K562 (cell line): ENCODE measurements around the gene EXOC3L1. TPM values are rescaled to one million over a fixed set of nuclear protein-coding genes. Genes with fewer than 3 reads are reported as not detected.

Experiments
- ATAC-seq: fragments of 200-7000 bp; cut with Tn5 transposase; 3 replicates; pipeline ENCODE4 v1.9.1; 2020; ENCODE audit warnings: moderate library complexity
- BruUV-seq: library from RNA; stranded (reverse); fragments of 400-500 nt; replicated peaks from 2 replicates; lab custom pipeline; 2021; lab: Mats Ljungman, UMichigan
- CTCF ChIA-PET: fragments of 300-600 bp; formaldehyde crosslinking; extraction: SDS; loops from one replicate; lab custom pipeline; 2021; ENCODE audit warnings: low intra/inter-chr PET ratio; lab: Yijun Ruan, JAX
- POLR2A ChIA-PET: fragments of 300-600, 350-650 bp; sonication (Branson Sonifier 250); formaldehyde crosslinking; extraction: SDS; loops from one replicate; lab custom pipeline; 2021; ENCODE audit warnings: antibody characterized with exemption, inconsistent platforms; lab: Yijun Ruan, JAX
- DNase-seq, 4 experiments: peaks; one replicate each; pipeline versions ENCODE4 v3.0.0 to v3.0.0-alpha.2; 2011 to 2018; ENCODE audit warnings: low spot score in 3 of 4, mixed read lengths in 3 of 4; ENCODE audit errors: extremely low read depth in 1 of 4
- FAIRE-seq: peaks from 2 replicates; lab custom pipeline; 2011; peaks lifted over from hg19 to GRCh38; lab: Jason Lieb, UNC
- H2AFZ ChIP-seq: 2 replicates; pipeline ENCODE4 v1.6.0; 2011; ENCODE audit warnings: low read depth, low read length, control low read depth, inconsistent platforms
- H3K27ac ChIP-seq: fragments of 200-600 bp; 3 replicates; pipeline ENCODE4 v1.8.0; 2011; ENCODE audit warnings: low read depth, mild to moderate bottlenecking, control low read depth, inconsistent platforms, low read length, moderate library complexity, mixed read lengths; ENCODE audit errors: extremely low read depth
- H3K27me3 ChIP-seq, 2 experiments: fragments of 300-600 bp in 1 of 2; 2 replicates in 1 of 2; 3 replicates in 1 of 2; pipeline versions ENCODE4 v1.6.0 to v1.8.0; 2011; ENCODE audit warnings: inconsistent platforms in 2 of 2, low read length in 2 of 2, mild to moderate bottlenecking in 1 of 2, mixed read lengths in 1 of 2, moderate library complexity in 1 of 2; ENCODE audit not compliant: control insufficient read depth in 2 of 2, insufficient read depth in 2 of 2
- H3K36me3 ChIP-seq: fragments of 300-600 bp; 3 replicates; pipeline ENCODE4 v1.8.0; 2011; ENCODE audit warnings: mild to moderate bottlenecking, low read length, inconsistent platforms; ENCODE audit not compliant: control insufficient read depth, insufficient read depth
- H3K4me1 ChIP-seq, 2 experiments: fragments of 200-600 bp in 1 of 2; replicated peaks in 1 of 2; 2 replicates in 1 of 2; 3 replicates in 1 of 2; pipeline versions ENCODE4 v1.5.1 to v1.8.0; 2011; ENCODE audit warnings: inconsistent platforms in 2 of 2, low read length in 2 of 2, mild to moderate bottlenecking in 1 of 2, mixed read lengths in 1 of 2, moderate library complexity in 1 of 2; ENCODE audit not compliant: control insufficient read depth in 2 of 2, insufficient read depth in 2 of 2
- H3K4me2 ChIP-seq: 2 replicates; pipeline ENCODE4 v1.6.1; 2011; ENCODE audit warnings: low read length, control low read depth, inconsistent platforms, mixed read lengths; ENCODE audit not compliant: insufficient read depth
- H3K4me3 ChIP-seq: fragments of 200-600 bp; sonication (generic), shearing (Covaris generic); 2 replicates; pipeline ENCODE4 v1.5.1; 2016; ENCODE audit warnings: control low read depth, inconsistent platforms
- H3K79me2 ChIP-seq: fragments of 200-600 bp; 3 replicates; pipeline ENCODE4 v1.8.0; 2011; ENCODE audit warnings: low read length, inconsistent platforms; ENCODE audit not compliant: control insufficient read depth, insufficient read depth
- H3K9ac ChIP-seq, 2 experiments: 2 replicates each; pipeline versions ENCODE4 v1.6.0 to v1.6.1; 2011; ENCODE audit warnings: low read depth in 2 of 2, low read length in 2 of 2, control low read depth in 1 of 2, inconsistent platforms in 1 of 2, mild to moderate bottlenecking in 1 of 2, mixed read lengths in 1 of 2; ENCODE audit not compliant: insufficient read depth in 1 of 2
- H3K9me1 ChIP-seq: one replicate; pipeline ENCODE4 v1.6.0; 2011; ENCODE audit warnings: inconsistent platforms, mild to moderate bottlenecking, low read length, moderate library complexity; ENCODE audit not compliant: control insufficient read depth, insufficient read depth
- H3K9me3 ChIP-seq: replicated peaks from 2 replicates; pipeline ENCODE4 v1.5.1; 2011; ENCODE audit warnings: low read depth, low read length, inconsistent platforms; ENCODE audit not compliant: control insufficient read depth, insufficient read depth
- H4K20me1 ChIP-seq: replicated peaks from 2 replicates; pipeline ENCODE4 v1.6.1; 2011; ENCODE audit warnings: low read length, inconsistent platforms, mixed read lengths; ENCODE audit not compliant: control insufficient read depth, insufficient read depth
- CC2D1A ChIP-seq: fragments of 450-650 bp; IDR thresholded peaks from 2 replicates; pipeline ENCODE4 v1.6.1; 2017; ENCODE audit warnings: mild to moderate bottlenecking
- ETV5 ChIP-seq: sonication (generic); formaldehyde crosslinking; IDR thresholded peaks from 2 replicates; pipeline ENCODE4 v1.4.0; 2020; ENCODE audit warnings: low read depth, mild to moderate bottlenecking, missing genetic modification reagents
- JUN ChIP-seq, 2 experiments: sonication (generic) in 1 of 2; formaldehyde crosslinking in 1 of 2; IDR thresholded peaks; 2 replicates each; pipeline versions ENCODE4 v1.6.1 to v1.8.0; 2012 to 2022; ENCODE audit warnings: borderline replicate concordance in 2 of 2, mild to moderate bottlenecking in 2 of 2, improper control_type of control experiment in 1 of 2, low read depth in 1 of 2, low read length in 1 of 2, missing genetic modification reagents in 1 of 2
- KDM4B ChIP-seq, 2 experiments: fragments of 450-650 bp in 1 of 2; sonication (generic) in 1 of 2; IDR thresholded peaks; 2 replicates each; pipeline ENCODE4 v1.6.1; 2016 to 2017; ENCODE audit warnings: borderline replicate concordance in 2 of 2, antibody characterized with exemption in 1 of 2, low read depth in 1 of 2, mild to moderate bottlenecking in 1 of 2
- MITF ChIP-seq: IDR thresholded peaks from 2 replicates; pipeline ENCODE4 v1.6.1; 2014; ENCODE audit warnings: antibody characterized with exemption
- RFX5 ChIP-seq: IDR thresholded peaks from 2 replicates; pipeline ENCODE4 v1.6.1; 2011; ENCODE audit warnings: low read depth, mild to moderate bottlenecking, improper control_type of control experiment, low read length
- TGIF2 ChIP-seq: sonication (generic); formaldehyde crosslinking; IDR thresholded peaks from 2 replicates; pipeline ENCODE4 v1.8.1; 2022; ENCODE audit warnings: mild to moderate bottlenecking, missing genetic modification reagents, moderate library complexity
- UBTF ChIP-seq, 2 experiments: IDR thresholded peaks; 2 replicates each; pipeline ENCODE4 v1.6.1; 2012; ENCODE audit warnings: improper control_type of control experiment in 2 of 2, low read depth in 2 of 2, low read length in 2 of 2, borderline replicate concordance in 1 of 2
- ZBTB5 ChIP-seq: fragments of 450-650 bp; IDR thresholded peaks from 2 replicates; pipeline ENCODE4 v1.6.1; 2017; ENCODE audit warnings: antibody characterized with exemption
- ZNF274 ChIP-seq: IDR thresholded peaks from 2 replicates; pipeline ENCODE4 v1.6.1; 2011; ENCODE audit warnings: low read depth, mild to moderate bottlenecking, low read length, moderate library complexity, borderline replicate concordance
- ZNF384 ChIP-seq: IDR thresholded peaks from 2 replicates; pipeline ENCODE4 v1.6.1; 2012; ENCODE audit warnings: low read depth, low read length, improper control_type of control experiment
- ZNF778 ChIP-seq: fragments of 450-650 bp; formaldehyde crosslinking; IDR thresholded peaks from 2 replicates; pipeline ENCODE4 v1.4.0; 2020; ENCODE audit warnings: mild to moderate bottlenecking, moderate library complexity
- WGBS: fragments of 100-300 bp; shearing (Covaris generic); methylation state at CpG from one replicate; pipeline ENCODE4 v1.1.6; 2016; ENCODE audit warnings: low coverage, mixed read lengths; ENCODE audit not compliant: insufficient coverage; ENCODE audit errors: missing lambda C conversion rate; 5-methylcytosine and 5-hydroxymethylcytosine counted together
- in situ Hi-C: fragments of 300-500 bp; cut with MboI; formaldehyde crosslinking; loops from 4 replicates; pipeline ENCODE4 v1.15.0; 2018; ENCODE audit warnings: inconsistent platforms, mixed read lengths
- intact Hi-C: fragments of 100-400 bp; cut with micrococcal nuclease; formaldehyde crosslinking; loops from 2 replicates; pipeline ENCODE4 v1.14.2; 2022
- polyA plus RNA-seq, 8 experiments: library from polyadenylated mRNA; depleted of rRNA in 4 of 8; stranded (reverse) in 5 of 8; unstranded in 3 of 8; fragments of >200 nt; fragmentation: Nextera tagmentation in 2 of 8; fragmentation: Illumina TruSeq in 1 of 8; extraction: Ambion mirVana in 2 of 8; extraction: Trizol in 1 of 8; gene quantifications; 2 replicates each; pipeline versions ENCODE4 v1.2.1 to v1.2.3, GENCODE V29; 2011 to 2014; ENCODE audit warnings: inconsistent platforms in 1 of 8, missing spikeins in 1 of 8
- total RNA-seq, 7 experiments: library from RNA; depleted of rRNA in 6 of 7; stranded (reverse); fragments of >200 nt in 6 of 7; fragmentation: Illumina TruSeq in 2 of 7; extraction: Trizol in 2 of 7; gene quantifications; 2 replicates each; pipeline versions ENCODE4 v1.2.1 to v1.2.3, GENCODE V29; 2011 to 2021; ENCODE audit warnings: low replicate concordance in 1 of 7
- TF ChIP-seq, protein P1 (sequence below): fragments of 450-650 bp; IDR thresholded peaks from 2 replicates; pipeline ENCODE4 v1.6.1; 2016; ENCODE audit warnings: missing biosample characterization, missing genetic modification characterization

Gene EXOC3L1
- total and polyA plus RNA-seq, 9 of the 15 experiments (the other 6 are each of a cell fraction or from before 2014, with no cell fraction given) = 0.08 TPM; not detected in 8

DNA sequence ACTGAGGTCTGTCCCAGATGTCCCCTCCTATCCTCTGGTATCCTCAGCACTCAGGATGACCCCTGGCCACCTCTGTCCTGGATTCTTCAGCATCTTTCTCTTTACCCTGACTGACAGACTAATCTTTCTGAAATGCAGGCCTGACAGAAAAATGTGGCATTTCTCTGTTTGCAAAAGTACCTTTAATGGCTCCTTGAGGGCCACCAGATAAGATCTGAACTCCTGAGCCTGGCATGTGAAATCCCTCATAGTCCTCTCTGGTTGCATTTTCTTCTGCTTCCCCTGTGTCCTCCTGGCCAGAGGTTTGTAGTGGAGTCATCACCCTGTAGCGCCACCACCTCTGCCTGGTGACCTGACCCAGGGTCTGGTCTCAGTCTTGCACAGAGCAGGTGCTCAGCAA, 6.9 kb upstream of the EXOC3L1 start:
- ATAC-seq (no peak), DNase-seq (no peak), FAIRE-seq (no peak)
- intact Hi-C loops (no loop called here), in situ Hi-C loops (no loop called here)
- POLR2A ChIA-PET = interaction anchor here (2.2 kb wide), 1 partner anchor 12 kb away, joined by 9 read pairs; no protein-coding TSS in a partner anchor
- no TSS peak for BruUV-seq
- Histone ChIP-seq H3K9me3 (no peaks in the 10 kb centered on the region), H3K4me3 (no peak overlapping the region), H3K79me2 (peaks cover 40% of the 10 kb centered on the region), H3K36me3 (peaks cover 84% of the 10 kb centered on the region), H4K20me1 (no peaks in the 10 kb centered on the region), H3K9me1 (no peaks in the 10 kb centered on the region), H3K4me2 (no peak overlapping the region), H2AFZ (no peak overlapping the region), H3K9ac (peak overlapping the region in 1 of 2 experiments; percentile 38; a peak in 1 of 4 replicates), H3K4me1 (peaks cover 17 to 59% of the 10 kb centered on the region in 2 experiments), H3K27ac (no peak overlapping the region), H3K27me3 (no peaks in the 10 kb centered on the region)
- CTCF ChIA-PET = no interaction called here
- 100% methylated on average over 1 of the region's 1 CpG for WGBS
- TF ChIP-seq UBTF (IDR thresholded peaks at IDR 0.05; ENCODE audit: borderline replicate concordance in 1 of 2, low read depth in 2 of 2, low read length in 2 of 2) (no peak), ZNF384 (no peak), MITF (no peak), ZNF274 (no peak), RFX5 (no peak), ZNF778 (CRISPR knock-in tag) (no peak), KDM4B (IDR thresholded peaks at IDR 0.05; ENCODE audit: borderline replicate concordance in 2 of 2, low read depth in 1 of 2) (no peak), TGIF2 (no peak), ZBTB5 (no peak), JUN (IDR thresholded peaks at IDR 0.05; ENCODE audit: borderline replicate concordance, low read depth, low read length) (no peak), JUN (CRISPR knock-in tag; IDR thresholded peaks at IDR 0.05; ENCODE audit: borderline replicate concordance) (no peak), ETV5 (CRISPR knock-in tag) (no peak), CC2D1A (no peak)
- TF ChIP-seq, protein P1, sequence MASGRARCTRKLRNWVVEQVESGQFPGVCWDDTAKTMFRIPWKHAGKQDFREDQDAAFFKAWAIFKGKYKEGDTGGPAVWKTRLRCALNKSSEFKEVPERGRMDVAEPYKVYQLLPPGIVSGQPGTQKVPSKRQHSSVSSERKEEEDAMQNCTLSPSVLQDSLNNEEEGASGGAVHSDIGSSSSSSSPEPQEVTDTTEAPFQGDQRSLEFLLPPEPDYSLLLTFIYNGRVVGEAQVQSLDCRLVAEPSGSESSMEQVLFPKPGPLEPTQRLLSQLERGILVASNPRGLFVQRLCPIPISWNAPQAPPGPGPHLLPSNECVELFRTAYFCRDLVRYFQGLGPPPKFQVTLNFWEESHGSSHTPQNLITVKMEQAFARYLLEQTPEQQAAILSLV (tag) = no peak
